ENCODE measurements around the gene FKRP. TPM values are rescaled to one million over a fixed set of nuclear protein-coding genes. Genes with fewer than 3 reads are reported as not detected.

The FKRP gene, protein sequence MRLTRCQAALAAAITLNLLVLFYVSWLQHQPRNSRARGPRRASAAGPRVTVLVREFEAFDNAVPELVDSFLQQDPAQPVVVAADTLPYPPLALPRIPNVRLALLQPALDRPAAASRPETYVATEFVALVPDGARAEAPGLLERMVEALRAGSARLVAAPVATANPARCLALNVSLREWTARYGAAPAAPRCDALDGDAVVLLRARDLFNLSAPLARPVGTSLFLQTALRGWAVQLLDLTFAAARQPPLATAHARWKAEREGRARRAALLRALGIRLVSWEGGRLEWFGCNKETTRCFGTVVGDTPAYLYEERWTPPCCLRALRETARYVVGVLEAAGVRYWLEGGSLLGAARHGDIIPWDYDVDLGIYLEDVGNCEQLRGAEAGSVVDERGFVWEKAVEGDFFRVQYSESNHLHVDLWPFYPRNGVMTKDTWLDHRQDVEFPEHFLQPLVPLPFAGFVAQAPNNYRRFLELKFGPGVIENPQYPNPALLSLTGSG
- 26.2 and 27.9 TPM in 2 replicates for total RNA-seq (2014; rRNA removed; shearing (Covaris generic))

DNA sequence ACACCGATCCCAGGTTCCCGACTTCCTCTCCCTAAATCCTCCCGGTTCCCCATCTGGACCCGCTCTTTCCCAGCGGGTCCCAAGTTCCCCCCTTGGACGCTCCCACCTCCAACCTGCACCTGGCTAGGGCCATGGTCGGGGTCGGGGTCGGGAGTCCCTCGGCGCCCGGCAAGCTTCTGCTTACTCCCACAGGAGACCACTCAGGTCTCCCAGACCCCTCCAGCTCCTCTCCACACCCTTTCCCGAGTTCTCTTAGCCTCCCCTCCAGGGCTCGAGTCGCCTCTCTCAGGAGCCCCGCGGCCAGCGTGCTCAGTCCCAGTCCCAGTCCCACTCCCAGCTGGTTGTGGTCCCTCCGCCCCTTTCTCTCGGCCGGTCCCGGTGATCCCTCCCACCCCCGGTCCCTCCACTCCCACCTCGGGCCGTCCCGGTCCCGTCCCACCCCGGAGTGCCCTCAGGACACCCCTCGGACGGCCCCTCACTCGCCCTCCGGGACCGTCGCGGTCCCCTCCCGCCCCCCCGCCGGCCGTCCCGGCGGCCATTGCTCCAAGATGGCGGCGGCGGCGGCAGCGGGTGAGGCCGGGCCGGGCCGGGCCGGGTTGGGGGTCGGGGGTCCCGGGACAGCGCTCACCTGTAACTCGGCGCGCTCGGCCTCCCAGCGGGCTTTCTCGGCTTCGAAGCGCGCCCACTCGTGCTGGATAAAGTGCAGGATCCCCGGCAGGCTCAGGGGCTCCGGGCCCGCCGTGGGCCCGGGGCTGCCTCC lies at the start of gene FKRP:
Gene FKRP (plus strand): TSS at position 537 of the 760 bp plus-strand sequence. CDS start 9,394 bp downstream, outside the sequence.

DNA sequence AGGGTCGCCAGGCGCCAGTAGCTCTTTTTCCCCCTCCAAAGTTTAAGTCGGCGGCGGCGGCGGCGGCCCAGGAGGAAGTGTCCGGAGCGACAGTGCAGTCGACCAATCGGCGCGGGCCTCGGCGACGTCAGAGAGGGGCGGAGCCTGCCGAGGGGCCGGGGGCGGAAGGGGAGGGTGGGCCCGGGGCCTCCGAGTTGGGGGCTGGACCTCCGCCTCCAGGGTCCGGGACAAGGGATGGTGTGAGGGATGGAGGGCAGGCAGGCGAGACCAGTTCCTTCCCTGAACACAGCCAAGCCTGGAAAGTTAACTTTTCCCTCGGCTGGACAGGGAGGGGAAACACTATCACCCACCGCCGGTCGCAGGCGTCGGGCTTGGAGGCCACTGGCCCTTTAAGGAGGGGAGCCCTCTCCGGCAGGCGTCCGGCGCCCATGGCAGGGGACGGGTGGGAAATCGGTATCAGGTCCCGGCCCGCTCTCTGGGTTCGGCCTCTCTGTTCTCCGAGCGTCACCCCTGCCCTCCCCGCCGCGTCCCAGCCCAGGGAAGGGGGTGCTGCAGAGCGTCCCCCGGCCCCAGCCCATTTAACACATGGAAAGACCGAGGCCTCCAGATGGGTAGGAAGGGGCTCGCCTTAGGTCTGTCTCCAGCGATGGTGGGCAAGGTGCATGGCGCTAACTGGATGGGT lies 28.7 kb upstream of the FKRP start, which contains the start of gene PRKD2:
Gene PRKD2 (minus strand): TSS at position 81 of the 682 bp plus-strand sequence. CDS start 744 bp downstream, outside the sequence.

DNA sequence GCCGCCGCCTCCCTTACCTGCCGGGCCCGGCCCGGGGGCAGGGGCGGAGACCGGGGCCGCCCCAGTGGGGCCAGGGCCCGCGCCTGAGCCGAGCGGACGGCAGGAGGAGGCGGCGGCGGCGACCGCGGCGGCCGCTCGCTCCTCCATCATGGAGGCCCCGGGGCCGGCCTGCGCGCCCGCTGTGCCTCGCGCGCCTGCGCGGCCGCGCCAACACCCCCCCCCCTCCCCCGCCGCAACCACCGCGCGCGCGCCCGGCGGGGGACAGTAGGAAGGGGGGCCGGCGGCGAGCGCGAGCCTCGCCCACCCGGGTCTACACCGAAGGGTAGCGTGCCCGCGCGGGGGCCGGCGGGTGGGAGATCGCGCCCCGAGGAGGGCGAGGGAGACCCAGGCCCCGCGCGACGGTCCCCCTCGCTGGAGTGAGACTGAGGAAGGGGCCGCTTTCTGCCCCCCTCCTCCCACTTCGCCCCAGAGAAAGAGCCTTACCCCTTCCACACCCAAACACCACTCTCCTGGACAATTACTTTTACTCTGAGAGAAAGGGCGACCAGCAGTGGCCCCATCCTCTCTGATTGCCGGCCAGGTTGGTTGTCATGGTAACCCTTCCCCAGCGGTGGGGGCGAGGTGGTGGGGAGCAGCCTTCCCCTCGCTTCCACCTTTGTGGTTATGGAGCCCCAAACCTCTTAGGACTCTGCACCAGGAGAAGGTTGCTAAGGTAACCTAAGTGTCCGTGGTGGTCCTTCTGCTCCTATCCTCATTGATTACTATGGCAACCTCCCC lies 612 bp downstream of the FKRP start, which contains the start of gene STRN4:
Gene STRN4 (minus strand): TSS at position 170 of the 777 bp plus-strand sequence. CDS start 20 bp downstream, at position 150.

DNA sequence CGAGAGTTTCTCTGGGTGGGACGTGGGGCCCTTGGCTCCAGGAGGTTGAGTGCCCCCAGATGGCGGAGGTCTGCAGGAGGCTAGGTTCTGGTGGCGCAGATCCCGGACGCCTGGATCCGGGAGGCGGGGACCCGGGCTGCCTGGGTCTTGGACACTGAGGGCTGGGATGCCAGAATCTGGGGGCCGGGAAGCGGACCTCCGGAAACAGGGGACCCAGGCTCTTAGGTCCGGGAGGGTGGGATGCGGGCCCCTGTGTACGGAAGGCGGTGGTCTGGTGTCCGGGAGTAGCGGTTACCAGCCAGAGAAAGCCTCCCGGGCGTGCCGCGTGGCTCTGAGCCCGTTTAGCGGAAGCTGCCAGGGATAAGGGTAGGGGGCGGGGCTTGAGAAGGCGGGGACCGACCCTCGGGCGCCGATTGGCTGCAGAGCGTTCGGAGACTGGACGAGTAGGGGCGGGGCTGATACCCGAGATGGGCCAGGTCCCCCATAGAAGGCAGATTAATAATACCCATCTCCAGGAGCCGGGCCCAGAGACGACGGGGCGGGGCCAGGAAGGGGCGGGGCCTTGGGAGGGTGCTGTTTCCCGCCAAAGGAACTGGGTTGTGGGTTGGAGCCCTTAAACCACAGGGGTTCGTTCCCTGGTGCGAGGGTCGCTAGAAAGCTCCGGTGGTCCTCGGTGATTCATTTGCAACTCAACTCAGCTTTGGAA lies 42.6 kb downstream of the FKRP start, which contains the start of gene SLC1A5:
Gene SLC1A5 (minus strand): TSS at position 333 of the 706 bp plus-strand sequence. CDS start 629 bp downstream, outside the sequence.

Small RNA genes within 50 kb of the gene (small RNA-seq; reads per million reads assigned to genes)
- not detected for gene MIR320E
- not detected for gene RF00019

Other genes with a start within 250 kb of the FKRP start
- 104 and 125 TPM in 2 replicates for gene CALM3, start 144.7 kb upstream of the FKRP start, total RNA-seq (2014; rRNA removed; shearing (Covaris generic))
- gene PTGIR, start 121.0 kb upstream of the FKRP start, total RNA-seq (2014; rRNA removed; shearing (Covaris generic)) = 0.32 TPM in 1 of 2 replicates, not detected in the other
- not detected in 2 replicates for gene GNG8, start 109.9 kb upstream of the FKRP start, total RNA-seq (2014; rRNA removed; shearing (Covaris generic))
- gene DACT3, start 84.9 kb upstream of the FKRP start, total RNA-seq (2014; rRNA removed; shearing (Covaris generic)) = 0.24 and 0.45 TPM in 2 replicates
- 21.9 and 23.3 TPM in 2 replicates for gene PRKD2, start 28.9 kb upstream of the FKRP start, total RNA-seq (2014; rRNA removed; shearing (Covaris generic))
- gene STRN4, start 393 bp downstream of the FKRP start, total RNA-seq (2014; rRNA removed; shearing (Covaris generic)) = 109 and 119 TPM in 2 replicates
- gene SLC1A5, start 42.5 kb downstream of the FKRP start, total RNA-seq (2014; rRNA removed; shearing (Covaris generic)) = 379 and 423 TPM in 2 replicates
- 452 and 463 TPM in 2 replicates for gene AP2S1, start 104.8 kb downstream of the FKRP start, total RNA-seq (2014; rRNA removed; shearing (Covaris generic))
- gene ARHGAP35, start 114.9 kb downstream of the FKRP start, total RNA-seq (2014; rRNA removed; shearing (Covaris generic)) = 21.1 and 21.8 TPM in 2 replicates